HTR-8/SVneo (cell line): Measurements from ENCODE around the gene AFF2.

Experiments
- DNase-seq: peaks from one replicate; pipeline ENCODE4 v3.0.0; 2011; ENCODE audit warnings: low spot score, mixed read lengths; ENCODE audit not compliant: insufficient read length
- FAIRE-seq: peaks from 2 replicates; lab custom pipeline; 2011; peaks lifted over from hg19 to GRCh38; lab: Jason Lieb, UNC

AFF2 gene

GRCh38 chrX:148698221-148698620, 197.8 kb downstream of the AFF2 start:
- DNase-seq (no peak), FAIRE-seq (no peak)

GRCh38 chrX:148700021-148700420, 199.6 kb downstream of the AFF2 start:
- FAIRE-seq: no peak
- DNase-seq: no peak

GRCh38 chrX:148713981-148714380, 213.6 kb downstream of the AFF2 start:
- FAIRE-seq: no peak
- DNase-seq: no peak

- DNase-seq (no peak), FAIRE-seq (no peak)
Measured at GRCh38 chrX:148715361-148715760, 214.9 kb downstream of the AFF2 start.

GRCh38 chrX:148722966-148723365, 222.5 kb downstream of the AFF2 start:
- FAIRE-seq (no peak), DNase-seq (no peak)

- no peak for FAIRE-seq
- no peak for DNase-seq
Measured at GRCh38 chrX:148723551-148723950, 223.1 kb downstream of the AFF2 start.

GRCh38 chrX:148728901-148729300, 228.5 kb downstream of the AFF2 start:
- no peak for DNase-seq
- FAIRE-seq: no peak

GRCh38 chrX:148732743-148733142, 232.3 kb downstream of the AFF2 start:
- FAIRE-seq (no peak), DNase-seq (no peak)

GRCh38 chrX:148741441-148741840, 241.0 kb downstream of the AFF2 start:
- DNase-seq: no peak
- no peak for FAIRE-seq

- no peak for FAIRE-seq
- DNase-seq: no peak
Measured at GRCh38 chrX:148755111-148755510, 254.7 kb downstream of the AFF2 start.

- DNase-seq (no peak), FAIRE-seq (no peak)
Measured at GRCh38 chrX:148763896-148764295, 263.5 kb downstream of the AFF2 start.

- DNase-seq: no peak
- FAIRE-seq: no peak
Measured at GRCh38 chrX:148768296-148768695, 267.9 kb downstream of the AFF2 start.

GRCh38 chrX:148771440-148771839, 271.0 kb downstream of the AFF2 start:
- FAIRE-seq (no peak), DNase-seq (no peak)

GRCh38 chrX:148774276-148774675, 273.9 kb downstream of the AFF2 start:
- FAIRE-seq (no peak), DNase-seq (no peak)

- FAIRE-seq: no peak
- DNase-seq: no peak
Measured at GRCh38 chrX:148784137-148784536, 283.7 kb downstream of the AFF2 start.

GRCh38 chrX:148784856-148785255, 284.4 kb downstream of the AFF2 start:
- no peak for FAIRE-seq

GRCh38 chrX:148785256-148785655, 284.8 kb downstream of the AFF2 start:
- no peak for DNase-seq
- no peak for FAIRE-seq

More at GRCh38 chrX:148784856-148785255, 284.4 kb downstream of the AFF2 start:
- DNase-seq: no peak

- DNase-seq: no peak
- FAIRE-seq: no peak
Measured at GRCh38 chrX:148788449-148788848, 288.0 kb downstream of the AFF2 start.

GRCh38 chrX:148794350-148794749, 293.9 kb downstream of the AFF2 start:
- DNase-seq: no peak
- no peak for FAIRE-seq

GRCh38 chrX:148804579-148805355, 304.4 kb downstream of the AFF2 start:
- FAIRE-seq (no peak), DNase-seq (no peak)

GRCh38 chrX:148806145-148806870, 305.9 kb downstream of the AFF2 start:
- no peak for DNase-seq
- no peak for FAIRE-seq

- DNase-seq (no peak), FAIRE-seq (no peak)
Measured at GRCh38 chrX:148808833-148809232, 308.4 kb downstream of the AFF2 start.
